HEK293 (cell line): ENCODE results near the gene ATP6V0C.

Experiments
- HOXC10 ChIP-seq: sonication (generic); formaldehyde crosslinking; IDR thresholded peaks from 2 replicates; pipeline ENCODE4 v1.8.1; 2023; ENCODE audit warnings: mild to moderate bottlenecking, missing genetic modification reagents
- MEIS1 ChIP-seq: sonication (generic); formaldehyde crosslinking; IDR thresholded peaks from 2 replicates; pipeline ENCODE4 v1.8.1; 2022; ENCODE audit warnings: missing genetic modification reagents, mild to moderate bottlenecking, borderline replicate concordance
- MYNN ChIP-seq: fragments of 450-650 bp; formaldehyde crosslinking; IDR thresholded peaks from 2 replicates; pipeline ENCODE4 v1.5.1; 2016; ENCODE audit warnings: missing biosample characterization, missing genetic modification characterization, borderline replicate concordance
- SP7 ChIP-seq: fragments of 450-650 bp; formaldehyde crosslinking; IDR thresholded peaks from 2 replicates; pipeline ENCODE4 v1.5.1; 2016; ENCODE audit warnings: missing biosample characterization, missing genetic modification characterization
- ZBTB17 ChIP-seq: fragments of 450-650 bp; formaldehyde crosslinking; IDR thresholded peaks from 2 replicates; pipeline ENCODE4 v1.5.1; 2016; ENCODE audit warnings: missing biosample characterization, missing genetic modification characterization
- ZFP37 ChIP-seq: fragments of 450-650 bp; formaldehyde crosslinking; IDR thresholded peaks from 2 replicates; pipeline ENCODE4 v1.5.1; 2016; ENCODE audit warnings: missing biosample characterization, missing genetic modification characterization
- ZIC2 ChIP-seq: fragments of 450-650 bp; formaldehyde crosslinking; IDR thresholded peaks from 2 replicates; pipeline ENCODE4 v1.5.1; 2016; ENCODE audit warnings: missing biosample characterization, missing genetic modification characterization
- ZNF138 ChIP-seq: fragments of 450-650 bp; formaldehyde crosslinking; IDR thresholded peaks from 2 replicates; pipeline ENCODE4 v1.5.1; 2016; ENCODE audit warnings: missing biosample characterization, missing genetic modification characterization, borderline replicate concordance
- ZNF16 ChIP-seq: fragments of 450-650 bp; formaldehyde crosslinking; IDR thresholded peaks from 2 replicates; pipeline ENCODE4 v1.5.1; 2016; ENCODE audit warnings: low read depth, missing biosample characterization, missing genetic modification characterization
- ZNF169 ChIP-seq: fragments of 450-650 bp; formaldehyde crosslinking; IDR thresholded peaks from 2 replicates; pipeline ENCODE4 v1.5.1; 2016; ENCODE audit warnings: missing biosample characterization, missing genetic modification characterization
- ZNF184 ChIP-seq: fragments of 450-650 bp; IDR thresholded peaks from 2 replicates; pipeline ENCODE4 v1.5.1; 2018; ENCODE audit warnings: missing biosample characterization, mild to moderate bottlenecking, missing genetic modification characterization
- ZNF239 ChIP-seq: fragments of 450-650 bp; formaldehyde crosslinking; IDR thresholded peaks from 2 replicates; pipeline ENCODE4 v1.5.1; 2016; ENCODE audit warnings: missing biosample characterization, missing genetic modification characterization
- ZNF274 ChIP-seq, 2 experiments: fragments of 200-500 bp in 1 of 2; fragments of 450-650 bp in 1 of 2; sonication (Bioruptor generic) in 1 of 2; formaldehyde crosslinking in 1 of 2; IDR thresholded peaks; 2 replicates each; pipeline versions ENCODE4 v1.5.1 to v1.6.1; 2014 to 2016; ENCODE audit warnings: borderline replicate concordance in 1 of 2, inconsistent platforms in 1 of 2, low read length in 1 of 2, missing biosample characterization in 1 of 2, missing genetic modification characterization in 1 of 2
- ZNF311 ChIP-seq: fragments of 450-650 bp; formaldehyde crosslinking; IDR thresholded peaks from 2 replicates; pipeline ENCODE4 v1.5.1; 2017; ENCODE audit warnings: missing biosample characterization, missing genetic modification characterization, borderline replicate concordance
- ZNF335 ChIP-seq: fragments of 450-650 bp; formaldehyde crosslinking; conservative IDR thresholded peaks from 2 replicates; pipeline ENCODE4 v1.5.1; 2016; ENCODE audit warnings: missing biosample characterization, missing genetic modification characterization
- ZNF341 ChIP-seq: fragments of 450-650 bp; formaldehyde crosslinking; IDR thresholded peaks from 2 replicates; pipeline ENCODE4; 2016; ENCODE audit warnings: low read depth, missing biosample characterization, missing genetic modification characterization
- ZNF391 ChIP-seq: fragments of 450-650 bp; formaldehyde crosslinking; IDR thresholded peaks from 2 replicates; pipeline ENCODE4 v1.5.1; 2016; ENCODE audit warnings: low read depth, missing biosample characterization, missing genetic modification characterization, borderline replicate concordance
- ZNF404 ChIP-seq: fragments of 450-650 bp; formaldehyde crosslinking; IDR thresholded peaks from 2 replicates; pipeline ENCODE4 v1.5.1; 2017; ENCODE audit warnings: missing biosample characterization, missing genetic modification characterization
- ZNF426 ChIP-seq: fragments of 450-650 bp; formaldehyde crosslinking; IDR thresholded peaks from 2 replicates; pipeline ENCODE4 v1.5.1; 2017; ENCODE audit warnings: missing biosample characterization, missing genetic modification characterization, mild to moderate bottlenecking, inconsistent platforms, moderate library complexity
- ZNF555 ChIP-seq: fragments of 450-650 bp; formaldehyde crosslinking; conservative IDR thresholded peaks from 2 replicates; pipeline ENCODE4 v1.5.1; 2017; ENCODE audit warnings: missing biosample characterization, mild to moderate bottlenecking, missing genetic modification characterization, inconsistent platforms
- ZNF560 ChIP-seq: fragments of 450-650 bp; formaldehyde crosslinking; IDR thresholded peaks from 2 replicates; pipeline ENCODE4 v1.5.1; 2017; ENCODE audit warnings: missing biosample characterization, missing genetic modification characterization, borderline replicate concordance
- ZNF600 ChIP-seq: fragments of 450-650 bp; formaldehyde crosslinking; IDR thresholded peaks from 2 replicates; pipeline ENCODE4 v1.5.1; 2016; ENCODE audit warnings: missing biosample characterization, missing genetic modification characterization
- ZNF610 ChIP-seq: fragments of 450-650 bp; formaldehyde crosslinking; IDR thresholded peaks from 2 replicates; pipeline ENCODE4 v1.5.1; 2016; ENCODE audit warnings: missing biosample characterization, missing genetic modification characterization, borderline replicate concordance
- ZNF623 ChIP-seq: fragments of 450-650 bp; formaldehyde crosslinking; IDR thresholded peaks from 2 replicates; pipeline ENCODE4 v1.5.1; 2016; ENCODE audit warnings: missing biosample characterization, missing genetic modification characterization
- ZNF837 ChIP-seq: fragments of 450-650 bp; formaldehyde crosslinking; IDR thresholded peaks from 2 replicates; pipeline ENCODE4 v1.5.1; 2016; ENCODE audit warnings: missing biosample characterization, missing genetic modification characterization
- ZNF843 ChIP-seq: fragments of 450-650 bp; formaldehyde crosslinking; IDR thresholded peaks from 2 replicates; pipeline ENCODE4 v1.5.1; 2016; ENCODE audit warnings: missing biosample characterization, missing genetic modification characterization
- TF ChIP-seq, protein P1 (sequence below): fragments of 450-650 bp; formaldehyde crosslinking; IDR thresholded peaks from 2 replicates; pipeline ENCODE4 v1.5.0; 2017; ENCODE audit warnings: missing biosample characterization, missing genetic modification characterization, borderline replicate concordance
- TF ChIP-seq, protein P2 (sequence below): fragments of 450-650 bp; formaldehyde crosslinking; IDR thresholded peaks from 2 replicates; pipeline ENCODE4 v1.5.1; 2016; ENCODE audit warnings: missing biosample characterization, missing genetic modification characterization

ATP6V0C gene

DNA sequence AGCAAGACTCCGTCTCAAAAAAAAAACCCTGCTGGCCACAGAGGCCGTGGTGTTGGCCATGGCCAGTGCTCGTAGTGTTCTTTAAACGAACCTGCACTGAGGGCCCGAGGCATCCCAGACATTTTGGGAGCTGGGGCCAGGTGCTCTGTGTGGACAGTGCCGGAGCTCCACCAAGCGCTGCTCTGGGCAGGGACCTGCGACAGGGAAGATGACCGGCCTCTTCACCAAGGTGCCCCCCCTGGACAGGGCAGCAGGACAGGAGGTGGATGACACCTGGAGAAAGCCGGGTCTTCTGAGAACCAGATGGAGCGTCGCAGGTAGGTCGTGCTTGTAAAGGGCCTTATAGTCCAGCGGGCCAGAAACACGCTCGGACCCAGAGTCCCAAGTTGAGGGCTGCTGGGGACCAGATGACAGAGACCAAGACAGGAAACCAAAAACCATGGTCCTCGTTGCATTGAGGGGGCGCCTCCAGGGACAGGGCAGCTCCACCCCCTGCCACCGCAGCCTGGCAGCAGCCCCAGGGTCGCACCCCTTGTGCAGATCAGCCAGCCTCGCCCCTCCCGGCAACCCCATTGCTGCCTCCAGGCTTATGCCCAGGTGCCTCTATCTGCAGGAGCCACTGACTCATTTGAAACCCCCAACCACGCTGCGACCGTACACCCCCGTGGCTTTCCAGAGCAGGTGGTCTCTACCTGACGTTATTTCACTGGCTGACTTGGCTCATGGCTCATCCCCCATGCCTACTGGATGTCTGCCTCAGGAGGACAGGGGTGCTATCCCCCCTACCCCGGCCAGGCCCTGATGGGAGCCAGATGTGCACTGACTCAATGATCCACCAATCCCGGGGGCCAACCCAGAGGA is 46.9 kb upstream of the ATP6V0C start (continued):
- no peak; the same call in 1 of the 2 replicates for TF ChIP-seq ZNF335 (tag by site-specific recombination)
- TF ChIP-seq ZNF239 (tag by site-specific recombination): no peak
- 0 out of 2 replicates have a peak, but pooled peaks have one; percentile 30 for TF ChIP-seq ZNF610 (tag by site-specific recombination)
- TF ChIP-seq ZNF274 (IDR thresholded peaks at IDR 0.05; ENCODE audit: low read length): no peak
- no peak for TF ChIP-seq ZNF274 (tag by site-specific recombination; IDR thresholded peaks at IDR 0.05; ENCODE audit: borderline replicate concordance)
- 0 out of 2 replicates have a peak, but pooled peaks have one; percentile 14 for TF ChIP-seq ZNF341 (tag by site-specific recombination)
- TF ChIP-seq, protein P1, sequence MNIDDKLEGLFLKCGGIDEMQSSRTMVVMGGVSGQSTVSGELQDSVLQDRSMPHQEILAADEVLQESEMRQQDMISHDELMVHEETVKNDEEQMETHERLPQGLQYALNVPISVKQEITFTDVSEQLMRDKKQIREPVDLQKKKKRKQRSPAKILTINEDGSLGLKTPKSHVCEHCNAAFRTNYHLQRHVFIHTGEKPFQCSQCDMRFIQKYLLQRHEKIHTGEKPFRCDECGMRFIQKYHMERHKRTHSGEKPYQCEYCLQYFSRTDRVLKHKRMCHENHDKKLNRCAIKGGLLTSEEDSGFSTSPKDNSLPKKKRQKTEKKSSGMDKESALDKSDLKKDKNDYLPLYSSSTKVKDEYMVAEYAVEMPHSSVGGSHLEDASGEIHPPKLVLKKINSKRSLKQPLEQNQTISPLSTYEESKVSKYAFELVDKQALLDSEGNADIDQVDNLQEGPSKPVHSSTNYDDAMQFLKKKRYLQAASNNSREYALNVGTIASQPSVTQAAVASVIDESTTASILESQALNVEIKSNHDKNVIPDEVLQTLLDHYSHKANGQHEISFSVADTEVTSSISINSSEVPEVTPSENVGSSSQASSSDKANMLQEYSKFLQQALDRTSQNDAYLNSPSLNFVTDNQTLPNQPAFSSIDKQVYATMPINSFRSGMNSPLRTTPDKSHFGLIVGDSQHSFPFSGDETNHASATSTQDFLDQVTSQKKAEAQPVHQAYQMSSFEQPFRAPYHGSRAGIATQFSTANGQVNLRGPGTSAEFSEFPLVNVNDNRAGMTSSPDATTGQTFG (tag by site-specific recombination): no peak
- no peak for TF ChIP-seq ZNF184 (tag by site-specific recombination)
- TF ChIP-seq HOXC10: no peak
- TF ChIP-seq, protein P2, sequence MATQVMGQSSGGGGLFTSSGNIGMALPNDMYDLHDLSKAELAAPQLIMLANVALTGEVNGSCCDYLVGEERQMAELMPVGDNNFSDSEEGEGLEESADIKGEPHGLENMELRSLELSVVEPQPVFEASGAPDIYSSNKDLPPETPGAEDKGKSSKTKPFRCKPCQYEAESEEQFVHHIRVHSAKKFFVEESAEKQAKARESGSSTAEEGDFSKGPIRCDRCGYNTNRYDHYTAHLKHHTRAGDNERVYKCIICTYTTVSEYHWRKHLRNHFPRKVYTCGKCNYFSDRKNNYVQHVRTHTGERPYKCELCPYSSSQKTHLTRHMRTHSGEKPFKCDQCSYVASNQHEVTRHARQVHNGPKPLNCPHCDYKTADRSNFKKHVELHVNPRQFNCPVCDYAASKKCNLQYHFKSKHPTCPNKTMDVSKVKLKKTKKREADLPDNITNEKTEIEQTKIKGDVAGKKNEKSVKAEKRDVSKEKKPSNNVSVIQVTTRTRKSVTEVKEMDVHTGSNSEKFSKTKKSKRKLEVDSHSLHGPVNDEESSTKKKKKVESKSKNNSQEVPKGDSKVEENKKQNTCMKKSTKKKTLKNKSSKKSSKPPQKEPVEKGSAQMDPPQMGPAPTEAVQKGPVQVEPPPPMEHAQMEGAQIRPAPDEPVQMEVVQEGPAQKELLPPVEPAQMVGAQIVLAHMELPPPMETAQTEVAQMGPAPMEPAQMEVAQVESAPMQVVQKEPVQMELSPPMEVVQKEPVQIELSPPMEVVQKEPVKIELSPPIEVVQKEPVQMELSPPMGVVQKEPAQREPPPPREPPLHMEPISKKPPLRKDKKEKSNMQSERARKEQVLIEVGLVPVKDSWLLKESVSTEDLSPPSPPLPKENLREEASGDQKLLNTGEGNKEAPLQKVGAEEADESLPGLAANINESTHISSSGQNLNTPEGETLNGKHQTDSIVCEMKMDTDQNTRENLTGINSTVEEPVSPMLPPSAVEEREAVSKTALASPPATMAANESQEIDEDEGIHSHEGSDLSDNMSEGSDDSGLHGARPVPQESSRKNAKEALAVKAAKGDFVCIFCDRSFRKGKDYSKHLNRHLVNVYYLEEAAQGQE: no peak
- TF ChIP-seq ZIC2 (tag by site-specific recombination): peak; percentile 43; the same call in 1 of the 2 replicates
- TF ChIP-seq ZNF391 (tag by site-specific recombination): no peak
- no peak for TF ChIP-seq ZNF169 (tag by site-specific recombination)
- TF ChIP-seq ZNF837 (tag by site-specific recombination): no peak
- no peak for TF ChIP-seq ZNF426
- no peak for TF ChIP-seq ZNF623 (tag by site-specific recombination)
- TF ChIP-seq ZNF600: 0 out of 2 replicates have a peak, but pooled peaks have one; percentile 21
- no peak for TF ChIP-seq MEIS1 (CRISPR knock-in tag)
- TF ChIP-seq ZNF404 (tag by site-specific recombination): no peak
- peak; percentile 44 for TF ChIP-seq ZBTB17 (tag by site-specific recombination)
- no peak for TF ChIP-seq ZNF311 (tag by site-specific recombination)
- peak; percentile 32; the same call in 1 of the 2 replicates for TF ChIP-seq ZFP37 (tag by site-specific recombination)
- TF ChIP-seq ZNF843 (tag by site-specific recombination): 0 out of 2 replicates have a peak, but pooled peaks have one; percentile 21
- no peak for TF ChIP-seq MYNN (tag by site-specific recombination)
- no peak for TF ChIP-seq ZNF560 (tag by site-specific recombination)
- no peak for TF ChIP-seq SP7
- TF ChIP-seq ZNF16 (tag by site-specific recombination): no peak
- TF ChIP-seq ZNF138 (tag by site-specific recombination): no peak
- TF ChIP-seq ZNF555 (tag by site-specific recombination): no peak
